GM19324 (cell line): Measurements from ENCODE around the gene FLYWCH2.

Experiments
- ATAC-seq: cut with Tn5 transposase; IDR thresholded peaks from one replicate; pipeline ENCODE4 v1.9.1; 2021; ENCODE audit warnings: mild to moderate bottlenecking, moderate library complexity; ENCODE audit not compliant: unreplicated experiment, low FRiP score

The FLYWCH2 gene

DNA sequence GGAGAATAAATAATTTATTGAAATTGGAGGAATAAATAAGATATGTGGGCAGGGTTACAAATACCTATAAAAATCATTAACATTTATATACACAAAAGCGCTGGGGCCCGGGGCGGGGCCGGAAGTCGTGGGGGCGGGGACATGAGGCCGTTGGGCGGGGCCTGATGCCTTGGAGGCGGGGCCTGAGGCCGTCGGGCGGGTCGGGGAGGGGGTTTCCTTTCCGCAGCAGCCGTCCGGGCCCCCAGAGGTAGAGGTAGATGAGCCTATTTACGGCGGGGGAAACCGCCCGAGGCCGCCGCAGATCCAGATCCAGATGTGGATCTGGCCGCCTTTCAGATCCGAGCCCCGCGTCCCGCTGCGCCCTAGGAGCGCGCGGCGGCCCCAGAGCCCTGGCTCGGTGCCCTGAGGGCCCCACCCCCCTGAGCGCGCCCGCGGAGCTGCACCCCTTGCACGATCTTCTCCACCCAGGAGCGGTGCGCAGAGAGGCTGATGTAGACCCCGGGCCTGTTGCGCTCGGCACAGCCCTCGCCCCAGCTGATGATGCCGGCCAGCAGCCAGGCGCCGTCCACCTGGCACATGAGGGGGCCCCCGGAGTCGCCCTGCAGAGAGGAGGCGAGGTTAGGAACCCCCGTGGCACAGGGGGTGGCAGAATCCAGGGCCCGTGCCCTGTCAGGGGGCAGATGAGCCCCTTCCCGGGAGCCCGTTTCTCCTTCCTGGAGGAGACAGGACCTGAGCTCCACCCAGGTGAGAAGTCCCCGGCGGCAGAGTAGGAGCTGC lies 30.1 kb upstream of the FLYWCH2 start:
- ATAC-seq, result no peak

DNA sequence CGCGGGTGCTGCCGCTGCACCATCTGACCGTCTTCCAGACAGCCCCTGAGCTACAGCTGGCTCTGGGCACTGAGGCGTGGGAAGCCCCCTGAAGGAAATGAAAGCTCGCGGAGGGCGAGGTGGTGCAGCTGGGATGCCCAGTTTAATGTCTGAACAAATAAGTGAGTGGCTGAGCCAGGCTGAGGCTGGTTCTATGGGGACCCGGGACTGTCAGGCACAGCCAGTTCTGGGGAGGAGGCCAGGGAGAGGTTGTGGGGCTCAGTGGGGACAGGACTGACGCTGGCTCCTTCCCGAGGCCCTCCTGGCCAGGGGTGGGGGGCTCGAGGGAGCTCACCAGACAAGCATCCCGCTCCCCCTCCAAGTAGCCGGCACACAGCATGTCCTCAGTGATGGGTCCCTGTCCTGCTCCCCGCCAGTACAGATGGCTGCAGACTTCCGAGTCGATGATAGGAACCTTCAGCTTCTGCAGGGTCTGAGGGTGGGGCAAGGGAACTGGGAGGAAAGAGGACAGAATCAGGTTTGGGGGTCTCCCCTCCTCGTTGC lies 29.4 kb upstream of the FLYWCH2 start:
- ATAC-seq, result no peak

DNA sequence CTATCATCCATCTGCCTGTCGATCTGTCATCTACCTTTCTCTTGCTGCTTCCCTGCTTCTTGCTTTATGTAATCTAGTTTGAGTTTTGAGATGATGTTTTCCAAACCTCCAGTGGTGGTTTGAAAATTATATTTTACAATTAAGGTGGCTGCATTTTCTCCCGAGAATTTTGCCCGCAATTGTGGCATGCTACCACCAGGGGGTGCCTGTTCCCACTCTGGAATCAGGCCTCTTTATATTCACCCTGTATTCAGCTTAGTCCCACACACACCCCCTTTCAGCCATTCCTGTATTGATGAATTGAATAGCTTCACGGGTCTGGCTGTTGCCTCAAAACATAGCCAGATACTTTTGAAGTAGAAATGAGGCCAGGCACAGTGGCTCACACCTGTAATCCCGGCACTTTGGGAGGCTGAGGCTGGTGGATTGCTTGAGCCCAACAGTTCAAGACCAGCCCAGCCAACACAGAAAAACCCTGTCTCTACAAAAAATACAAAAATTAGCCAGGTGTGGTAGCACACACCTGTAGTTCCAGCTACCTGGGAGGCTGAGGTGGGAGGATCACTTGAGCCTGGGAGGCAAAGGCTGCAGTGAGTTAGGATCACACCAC lies 28.2 kb upstream of the FLYWCH2 start:
- no peak for ATAC-seq

DNA sequence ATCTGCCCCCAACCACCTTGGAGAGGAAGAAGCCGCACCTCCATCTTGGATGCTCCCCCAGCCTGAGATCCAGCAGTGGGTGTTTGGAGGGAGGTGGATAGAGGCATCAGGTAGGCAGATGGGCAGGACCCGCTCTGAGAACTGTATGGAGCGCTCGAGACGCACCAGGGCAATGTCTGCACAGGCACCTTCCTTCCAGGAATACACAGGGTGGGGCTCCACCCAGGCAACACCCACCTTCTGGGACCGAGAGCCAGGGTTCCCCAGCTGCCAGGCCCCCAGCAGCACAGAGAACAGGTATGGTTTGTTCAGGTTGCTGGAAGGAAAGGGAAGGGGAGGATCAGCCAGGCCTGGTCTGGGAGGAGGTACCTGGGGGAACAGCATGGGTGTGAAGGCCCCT lies 27.5 kb upstream of the FLYWCH2 start:
- no peak for ATAC-seq

DNA sequence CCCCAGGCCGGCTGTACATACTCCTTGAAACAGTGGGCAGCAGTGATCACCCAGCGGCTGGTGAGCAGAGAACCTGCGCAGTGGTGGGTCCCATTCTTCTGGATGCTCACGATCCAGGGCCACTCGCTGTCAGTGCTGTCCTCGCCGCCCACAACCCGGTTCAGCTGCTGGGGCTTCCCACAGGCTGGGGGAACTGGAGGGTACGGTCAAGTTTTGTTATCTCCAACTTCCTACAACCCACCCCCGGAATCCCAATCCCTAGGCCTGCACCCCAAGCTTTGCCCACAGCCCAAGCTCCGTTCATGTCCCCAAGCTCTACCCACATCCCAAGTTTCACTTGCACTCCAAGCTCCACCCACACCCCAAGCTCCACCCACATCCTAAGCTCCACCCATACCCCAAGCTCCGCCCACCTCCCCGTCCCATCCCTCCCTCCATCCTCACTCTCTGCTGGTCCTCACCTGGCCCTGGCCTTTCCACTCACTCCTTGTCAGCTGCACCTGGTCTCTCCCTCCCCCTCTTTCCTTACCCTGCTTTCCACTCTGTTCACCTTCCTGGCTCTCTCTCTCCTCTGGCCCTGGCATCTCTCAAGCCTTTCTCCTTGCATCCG lies 26.8 kb upstream of the FLYWCH2 start:
- no peak for ATAC-seq

DNA sequence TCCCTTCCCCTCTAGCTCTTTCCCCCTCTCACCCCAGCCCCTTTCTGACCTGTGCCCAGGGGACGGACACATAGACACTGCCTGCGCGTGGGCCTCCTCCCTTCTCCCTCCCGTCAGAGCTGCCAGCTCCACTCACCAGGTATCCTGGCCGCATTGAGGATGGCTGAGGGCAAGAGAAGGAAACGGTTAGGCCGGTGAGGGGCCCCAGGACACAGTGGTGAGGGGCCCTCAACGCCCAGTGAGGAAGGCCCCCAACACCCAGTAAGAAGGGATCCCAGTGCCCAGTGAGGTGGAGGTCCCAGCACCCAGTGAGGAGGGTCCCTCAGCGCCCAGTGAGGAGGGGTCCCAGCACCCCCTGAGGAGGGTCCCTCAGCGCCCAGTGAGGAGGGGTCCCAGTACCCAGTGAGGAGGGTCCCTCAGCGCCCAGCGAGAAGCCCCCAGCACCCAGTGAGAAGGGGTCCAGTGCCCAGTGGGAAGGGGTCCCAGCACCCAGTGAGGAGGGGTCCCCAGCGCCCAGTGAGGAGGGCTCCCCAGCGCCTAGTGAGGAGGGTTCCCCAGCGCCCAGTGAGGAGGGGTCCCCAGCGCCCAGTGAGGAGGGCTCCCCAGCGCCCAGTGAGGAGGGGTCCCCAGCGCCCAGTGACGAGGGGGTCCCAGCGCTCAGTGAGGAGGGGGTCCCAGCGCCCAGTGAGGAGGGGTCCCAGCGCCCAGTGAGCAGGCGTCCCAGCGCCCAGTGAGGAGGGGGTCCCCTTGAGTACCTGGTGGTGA lies 26.1 kb upstream of the FLYWCH2 start:
- no peak for ATAC-seq

DNA sequence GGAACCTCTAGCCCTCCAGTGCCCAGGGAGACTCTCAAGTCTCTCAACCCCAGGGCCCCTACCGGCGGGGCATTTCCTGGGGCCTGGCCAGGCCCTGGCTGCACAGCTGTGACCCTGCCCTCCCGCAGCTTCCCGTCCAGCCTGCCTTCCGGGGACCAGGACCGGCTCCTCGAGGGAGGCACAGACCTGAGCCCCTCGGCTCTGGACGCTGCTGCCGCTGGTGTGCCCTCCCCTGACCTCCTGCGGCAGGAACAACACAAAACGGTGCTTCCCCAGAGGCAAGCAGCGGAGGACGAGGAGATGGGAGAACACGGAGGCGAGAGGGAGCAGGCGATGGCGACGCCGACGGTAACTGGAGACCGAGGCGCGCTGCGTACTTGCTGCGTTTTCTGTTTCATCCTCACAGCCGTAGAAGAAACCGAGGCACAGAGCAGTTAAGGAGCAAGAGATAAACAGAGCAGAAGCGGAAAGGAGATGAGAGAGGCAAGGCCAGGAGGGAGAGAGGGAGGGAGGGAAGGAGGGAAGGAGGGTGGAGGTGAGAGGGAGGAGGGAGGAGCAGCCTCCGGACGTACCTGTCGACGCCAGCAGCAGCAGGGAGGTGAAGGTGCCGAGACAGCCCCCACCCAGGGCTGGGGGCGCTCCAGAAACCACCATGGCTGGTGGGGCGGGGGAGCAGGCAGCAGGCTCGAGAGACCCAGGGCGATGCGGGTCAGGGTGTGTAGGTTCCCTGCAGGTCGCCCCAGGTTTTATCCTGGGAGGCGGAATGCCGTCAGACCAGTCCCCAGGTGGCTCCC lies 25.4 kb upstream of the FLYWCH2 start, which contains the start of gene PRSS22:
Gene PRSS22, minus strand, starts transcription at position 720 of the 794 bp plus-strand sequence. Its CDS starts 66 bp downstream, at position 654.
- no peak for ATAC-seq

DNA sequence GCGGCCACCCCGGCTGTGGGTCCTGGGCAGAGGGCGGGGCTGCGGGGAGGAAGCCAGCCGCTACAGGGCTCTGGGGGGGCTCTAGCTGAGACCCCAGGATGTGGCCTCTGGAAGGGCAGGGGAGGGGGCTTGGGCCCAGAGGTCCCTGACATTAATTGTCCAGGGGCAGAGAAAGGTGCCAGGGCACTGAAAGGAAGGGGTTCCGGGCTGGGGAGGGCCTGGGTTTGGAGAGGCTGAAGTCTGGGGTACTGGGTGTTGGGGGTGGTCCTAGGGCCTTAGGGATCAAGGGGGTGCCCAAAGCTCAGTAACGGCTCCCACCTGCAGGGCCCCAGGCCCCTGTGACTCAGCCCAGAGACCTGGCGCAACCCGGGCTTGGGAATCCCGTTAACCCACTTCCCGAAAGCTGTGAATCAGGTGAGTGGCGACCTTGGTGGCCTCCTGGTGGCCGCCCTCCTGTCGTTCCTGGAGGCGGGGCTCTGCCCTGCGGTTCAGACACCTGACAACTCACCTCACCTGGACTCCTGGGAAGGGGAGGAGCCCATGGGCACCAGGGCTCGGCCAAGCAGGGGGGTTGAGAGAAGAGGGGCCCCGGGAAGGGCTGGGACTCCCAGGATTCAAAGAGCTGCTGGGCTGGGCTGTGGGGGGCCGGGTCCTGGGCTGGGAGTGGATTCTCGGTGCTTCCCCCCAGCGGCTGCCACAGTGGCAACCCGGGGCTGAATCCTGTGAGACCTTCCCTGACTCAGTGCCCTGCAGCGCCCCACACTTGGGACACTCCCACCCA lies 24.6 kb upstream of the FLYWCH2 start:
- ATAC-seq, result no peak

DNA sequence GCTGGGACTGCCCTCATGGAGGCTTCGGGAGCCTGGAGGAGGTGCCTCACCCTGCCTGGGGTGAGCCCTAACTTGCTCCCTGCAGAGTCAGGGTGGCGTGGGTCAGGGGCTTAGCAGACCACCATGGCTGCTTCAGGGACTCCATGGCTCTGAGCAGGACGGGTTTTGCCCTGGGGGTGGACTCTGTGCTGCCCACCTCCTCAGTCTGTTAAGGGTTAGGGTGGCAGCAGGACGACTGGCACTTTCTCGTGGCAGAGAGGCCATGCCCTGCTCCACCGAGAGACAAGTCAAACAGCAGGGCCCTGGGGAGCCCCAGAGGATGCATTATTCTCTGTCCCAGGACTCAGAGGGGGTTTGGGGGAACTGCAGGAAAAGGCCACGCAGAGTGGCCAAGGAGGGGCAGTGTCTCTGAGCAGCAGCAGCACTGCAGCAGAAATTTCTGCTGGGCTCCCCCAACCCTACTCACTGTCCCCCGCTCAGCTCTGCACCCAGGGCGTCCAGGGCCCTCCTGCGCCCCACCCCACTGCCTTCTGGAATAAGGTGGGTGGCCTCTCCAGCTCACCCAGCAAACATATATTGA lies 23.2 kb upstream of the FLYWCH2 start:
- ATAC-seq, result no peak

DNA sequence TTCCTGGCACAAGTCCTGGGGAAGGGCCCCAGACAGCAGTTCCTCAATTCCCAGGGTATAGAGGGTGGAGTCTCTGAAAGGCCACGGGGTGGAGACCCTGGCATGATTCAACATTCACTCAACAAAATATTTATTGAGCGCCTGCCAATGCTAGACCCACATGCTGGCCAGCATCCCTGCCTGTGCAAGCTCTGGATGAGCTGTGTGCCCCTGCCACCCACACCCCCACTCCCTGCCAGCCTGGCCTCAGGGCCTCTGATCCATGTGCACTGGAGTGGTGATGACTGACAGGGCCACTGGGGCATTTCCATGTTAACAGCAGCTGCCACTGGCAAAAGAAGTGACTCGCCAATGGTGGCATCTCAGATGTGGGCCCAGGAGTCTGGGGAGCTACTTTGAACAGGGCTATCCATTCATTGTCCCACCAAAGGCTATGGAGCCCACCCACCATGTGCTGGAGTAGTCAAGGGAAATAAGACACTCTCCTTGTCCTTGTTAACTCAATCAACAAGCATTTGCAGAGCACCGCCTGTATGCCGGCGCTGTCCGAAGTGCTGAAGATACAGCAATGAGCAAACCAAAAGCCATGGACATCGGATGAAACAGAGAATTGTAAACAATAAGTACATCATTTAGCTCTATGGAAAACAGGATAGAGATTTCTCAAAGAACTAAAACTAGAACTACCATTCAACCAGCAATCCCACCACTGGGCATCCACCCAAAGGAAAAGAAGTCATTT lies 22.0 kb upstream of the FLYWCH2 start:
- no peak for ATAC-seq

DNA sequence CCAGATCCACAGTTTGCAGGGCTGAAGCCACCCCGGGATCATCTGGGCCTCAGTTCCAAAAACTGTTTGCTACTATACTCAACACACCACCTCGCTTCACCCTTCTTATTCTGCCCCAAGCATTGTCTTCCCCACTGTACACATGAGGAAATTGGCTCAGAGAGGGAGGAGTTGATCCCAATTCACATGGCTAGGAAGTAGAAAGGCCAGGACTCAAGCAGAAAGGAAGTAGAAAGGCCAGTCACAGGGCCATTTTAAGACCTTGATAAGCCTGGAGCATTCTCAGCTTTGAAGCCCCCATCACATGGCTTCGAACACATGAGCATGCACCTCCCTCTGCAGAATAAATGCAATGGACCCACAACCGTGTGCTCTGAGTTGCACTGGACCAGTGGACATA lies 17.4 kb upstream of the FLYWCH2 start:
- no peak for ATAC-seq

DNA sequence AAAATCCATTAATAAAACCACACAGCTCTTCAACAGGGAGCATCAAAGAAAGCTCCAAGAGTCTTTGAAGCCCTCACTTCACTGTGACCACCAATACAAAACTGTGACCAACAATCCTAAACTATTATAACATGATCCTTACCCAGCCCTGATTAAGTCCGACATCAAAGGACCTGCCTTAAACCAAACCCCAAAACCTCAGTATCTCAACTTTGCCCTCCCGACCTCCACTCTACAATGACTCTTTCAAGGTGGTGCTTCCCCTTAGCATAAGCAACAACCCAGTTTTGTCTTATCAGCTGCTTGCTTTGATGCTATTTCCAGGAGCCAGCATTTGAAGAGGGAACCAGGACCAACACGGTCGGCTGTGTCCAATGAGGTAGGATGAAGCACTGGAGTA lies 16.6 kb upstream of the FLYWCH2 start:
- ATAC-seq, result no peak

DNA sequence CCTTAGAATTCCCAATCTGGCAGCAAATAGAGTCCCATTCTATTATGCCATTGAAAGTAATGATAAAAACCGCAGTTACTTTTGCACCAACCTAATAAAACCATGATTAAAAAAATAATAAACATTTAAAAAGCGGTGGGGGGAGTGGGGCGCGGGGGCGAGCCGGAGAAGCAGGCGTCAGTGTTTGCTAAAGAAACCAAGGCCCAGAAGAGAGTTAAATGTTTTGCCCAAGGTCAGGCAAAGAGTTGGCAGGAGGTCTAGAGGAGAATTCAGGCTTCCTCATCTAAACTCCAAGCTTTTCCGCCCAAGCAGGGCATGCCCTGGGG lies 15.4 kb upstream of the FLYWCH2 start:
- ATAC-seq, result no peak

DNA sequence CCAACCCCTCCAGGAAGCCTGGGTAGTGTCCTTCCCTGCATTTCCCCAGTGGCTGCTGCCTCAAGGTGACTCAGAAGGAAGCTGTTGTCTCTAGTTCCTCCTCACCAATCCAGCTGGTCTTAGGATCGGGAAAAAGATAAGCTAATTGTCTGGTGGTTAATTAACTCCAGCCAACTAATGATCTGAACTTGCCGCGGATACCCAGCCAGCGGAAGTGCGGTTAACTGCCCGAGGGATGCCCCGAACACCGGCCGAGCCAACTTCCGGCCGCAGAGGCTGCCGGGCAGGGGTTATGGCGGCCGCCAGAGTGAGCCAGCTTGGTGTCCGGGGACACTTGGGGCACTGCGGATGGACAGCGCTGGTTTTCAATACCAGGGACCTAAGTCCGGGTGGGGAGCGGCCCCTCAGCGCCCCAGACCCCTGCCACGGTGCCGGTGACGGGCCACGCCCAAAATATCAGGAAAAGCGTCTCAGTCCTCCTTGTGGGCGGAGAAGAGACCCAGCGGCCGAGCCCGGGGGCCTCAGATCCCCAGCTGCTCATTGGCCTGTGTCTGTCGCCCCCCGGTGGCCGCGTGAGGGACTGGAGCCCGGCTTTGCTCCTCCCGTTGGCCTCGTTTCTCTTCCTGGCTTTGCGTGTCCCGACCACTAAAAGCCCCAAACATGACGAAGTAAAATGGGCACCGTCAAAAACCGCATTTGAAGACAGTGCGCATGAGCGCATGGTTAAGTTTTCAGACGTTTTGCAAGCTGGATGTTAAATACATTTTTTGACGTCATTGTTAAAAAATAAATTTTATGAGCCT lies 14.8 kb upstream of the FLYWCH2 start:
- peak; percentile 83 for ATAC-seq

DNA sequence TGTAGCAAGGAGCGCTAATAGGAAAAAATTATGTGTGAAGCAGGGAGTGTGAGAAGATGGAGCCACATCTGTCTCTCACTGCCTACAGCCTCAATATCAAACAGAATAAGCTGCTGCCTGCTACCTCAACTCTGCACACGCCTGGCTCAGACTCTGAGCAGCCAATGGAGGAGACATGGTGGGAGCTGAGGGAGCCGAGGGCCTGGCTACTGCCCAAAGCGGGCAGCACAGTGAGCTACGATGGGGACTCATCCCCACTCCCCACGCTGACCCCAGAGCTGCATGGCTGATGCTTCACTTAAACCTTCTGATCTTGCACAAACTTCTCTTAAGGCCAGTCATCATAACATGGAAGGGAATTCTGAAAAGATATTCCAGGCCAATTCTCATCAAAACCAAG lies 11.1 kb upstream of the FLYWCH2 start:
- ATAC-seq, result no peak

DNA sequence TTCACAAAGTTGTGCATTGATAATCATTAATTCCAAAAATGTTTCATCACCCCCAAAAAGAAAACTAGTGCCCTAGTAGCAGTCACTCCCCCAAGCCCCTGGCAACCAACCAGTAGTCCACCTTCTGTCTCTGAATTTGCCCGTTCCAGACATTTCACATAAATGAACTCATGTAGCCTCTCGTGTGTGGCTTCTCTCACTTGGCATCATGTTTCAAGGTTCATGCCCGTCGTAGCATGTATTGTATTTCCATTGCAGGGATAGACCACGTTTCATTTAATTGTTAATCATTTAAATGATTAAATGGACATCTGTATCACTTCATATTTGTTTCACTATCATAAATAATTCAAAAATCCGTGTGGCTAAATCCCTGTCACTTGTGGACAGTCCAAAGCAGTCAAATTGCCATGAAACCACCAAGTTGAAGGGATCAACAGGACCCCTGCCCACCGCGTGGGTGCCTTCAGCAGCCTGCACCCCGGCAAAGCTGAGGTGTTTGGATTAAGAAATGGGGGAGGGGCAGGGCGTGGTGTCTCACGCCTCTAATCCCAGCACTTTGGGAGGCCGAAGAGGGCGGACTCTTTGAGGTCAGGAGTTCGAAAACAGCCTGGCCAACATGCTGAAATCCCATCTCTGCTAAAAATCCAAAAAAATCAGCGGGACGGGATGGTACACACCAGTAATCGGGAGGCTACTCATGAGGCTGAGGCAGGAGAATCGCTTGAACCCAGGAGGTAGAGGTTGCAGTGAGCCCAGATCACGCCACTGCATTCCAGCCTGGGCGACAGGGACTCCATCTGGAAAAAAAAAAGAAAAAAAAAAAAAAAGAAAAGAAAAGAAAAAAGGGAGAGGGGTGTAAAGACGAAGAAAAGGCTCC lies 8.7 kb upstream of the FLYWCH2 start:
- ATAC-seq, result no peak
